Activated naive CD8-positive, alpha-beta T cell treated with anti-CD3 and anti-CD28 coated beads for 36 hours (primary cell): Measurements from ENCODE around the gene ASAP3. TPM values are rescaled to one million over a fixed set of nuclear protein-coding genes. Genes with fewer than 3 reads are reported as not detected.

Source experiments
- DNase-seq: peaks from one replicate; pipeline ENCODE4 v3.0.0; 2021
- H3K27ac Mint-ChIP-seq: one replicate; pipeline ENCODE4 v1.8.0; 2022; ENCODE audit warnings: mild to moderate bottlenecking, moderate library complexity, mixed read lengths
- H3K27me3 Mint-ChIP-seq: one replicate; pipeline ENCODE4 v1.8.0; 2022; ENCODE audit warnings: mild to moderate bottlenecking, mixed read lengths
- H3K36me3 Mint-ChIP-seq: one replicate; pipeline ENCODE4 v1.8.0; 2021; ENCODE audit warnings: mild to moderate bottlenecking, mixed read lengths
- H3K4me1 Mint-ChIP-seq: one replicate; pipeline ENCODE4 v1.8.0; 2021; ENCODE audit warnings: mixed read lengths
- H3K4me3 Mint-ChIP-seq: one replicate; pipeline ENCODE4 v1.8.0; 2022; ENCODE audit warnings: mild to moderate bottlenecking, moderate library complexity, mixed read lengths
- H3K9me3 Mint-ChIP-seq: one replicate; pipeline ENCODE4 v1.8.0; 2022; ENCODE audit warnings: mixed read lengths
- total RNA-seq, 2 experiments: library from RNA; stranded (reverse); gene quantifications; one replicate each; pipeline ENCODE4 v1.2.3, GENCODE V29; 2021

ASAP3 gene
- total RNA-seq, 2 experiments from 2014 or later, result 1.2 to 2.2 TPM

DNA sequence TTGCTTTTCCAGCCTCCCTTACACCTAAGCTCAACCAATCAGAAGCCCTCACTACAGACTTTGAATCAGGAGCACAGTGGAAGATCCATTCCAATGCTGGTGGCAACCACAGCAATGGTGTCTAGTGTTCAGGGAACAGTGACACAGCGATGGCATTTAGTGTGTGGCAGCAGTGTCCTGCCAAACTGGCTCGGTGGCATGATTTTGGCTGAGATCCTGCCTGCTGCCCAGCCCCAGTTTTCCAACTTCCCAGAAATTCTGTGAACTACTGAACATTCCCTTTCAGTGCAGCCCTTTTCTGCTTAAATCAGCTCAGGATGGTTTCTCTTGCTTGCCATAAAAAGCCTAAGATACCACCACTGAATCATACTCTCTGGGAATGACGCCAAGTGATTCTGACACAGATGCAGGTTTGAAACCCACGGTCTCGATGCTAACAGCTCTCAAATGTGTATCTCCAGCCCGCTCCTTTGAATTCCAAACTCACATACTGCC, 8.8 kb downstream of the ASAP3 start:
- DNase-seq, result no peak
- Mint-ChIP-seq H3K27ac (no peak overlapping the region), H3K4me3 (no peak overlapping the region), H3K9me3 (no peaks in the 10 kb centered on the region), H3K27me3 (peaks cover 8% of the 10 kb centered on the region), H3K36me3 (no peaks in the 10 kb centered on the region), H3K4me1 (no peaks in the 10 kb centered on the region)

DNA sequence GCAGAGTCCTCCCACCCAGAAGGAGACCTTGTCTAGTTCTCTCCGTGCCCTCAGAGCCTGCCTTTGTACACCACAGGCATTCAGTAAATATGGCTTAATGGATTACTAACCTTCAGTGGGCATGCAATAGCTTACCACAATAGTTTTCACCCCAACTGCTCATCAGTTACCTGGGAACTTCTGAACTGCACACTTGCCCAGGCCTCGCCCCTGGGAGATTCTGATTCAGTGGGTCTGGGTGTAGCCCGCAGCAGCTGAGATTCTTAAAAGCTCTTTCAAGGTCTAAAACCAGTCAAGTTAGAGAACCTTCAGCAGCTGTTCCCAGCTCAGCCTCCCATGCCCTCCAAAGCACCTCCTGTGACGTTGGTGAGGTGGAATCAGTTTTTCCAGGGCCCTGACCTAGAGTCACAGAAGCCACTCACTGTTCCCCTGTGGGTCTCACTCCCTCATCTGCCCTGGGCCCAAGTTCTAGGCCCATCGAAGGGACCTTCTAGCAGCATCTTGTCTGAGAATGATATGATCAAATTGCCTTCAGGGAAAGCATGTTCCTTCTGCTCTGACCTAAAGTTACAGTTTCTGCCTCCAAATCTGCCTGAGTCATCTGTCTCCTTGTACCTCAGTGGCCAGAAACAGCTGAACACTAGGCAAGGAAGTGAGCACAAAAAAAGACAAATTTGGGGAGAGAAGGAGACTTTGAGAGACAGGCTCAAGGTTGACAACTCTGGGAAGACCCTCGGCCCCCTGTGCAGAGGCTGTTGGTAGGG, 10.8 kb downstream of the ASAP3 start:
- Mint-ChIP-seq H3K27me3 (peaks cover 8% of the 10 kb centered on the region), H3K4me3 (no peak overlapping the region), H3K9me3 (no peaks in the 10 kb centered on the region), H3K27ac (no peak overlapping the region), H3K36me3 (no peaks in the 10 kb centered on the region), H3K4me1 (no peaks in the 10 kb centered on the region)
- DNase-seq, result no peak

DNA sequence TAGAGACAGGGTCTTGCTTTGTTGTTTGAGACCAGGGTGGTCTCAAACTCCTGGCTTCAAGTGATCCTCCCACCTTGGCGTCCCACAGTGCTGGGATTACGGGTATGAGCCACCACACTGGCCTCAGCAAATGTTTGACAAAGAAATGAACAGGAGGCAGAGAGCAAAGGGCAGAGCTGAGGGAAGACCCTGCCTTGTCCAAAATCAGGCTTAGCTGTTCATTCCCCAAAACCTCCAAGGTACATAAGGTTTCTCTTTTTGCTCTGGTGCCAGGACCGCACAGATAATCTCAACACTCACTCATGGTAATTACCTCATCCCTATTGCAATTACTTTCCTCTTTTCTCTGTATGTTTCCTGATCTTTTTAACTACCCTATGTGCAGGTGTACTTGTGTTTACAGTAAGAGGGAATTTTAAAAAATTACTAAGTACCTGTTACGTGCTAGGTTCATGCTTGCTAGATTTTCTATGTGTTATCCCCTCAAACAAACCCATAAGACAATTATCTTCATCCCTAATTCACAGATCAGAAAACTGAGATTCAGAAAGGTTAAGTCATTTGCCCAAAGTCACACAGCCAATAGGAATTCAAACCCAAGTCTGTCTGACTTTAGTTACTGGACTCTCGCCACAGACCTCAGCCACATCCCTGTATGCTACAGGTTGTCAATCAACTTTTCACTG, 11.5 kb downstream of the ASAP3 start:
- DNase-seq, result no peak
- Mint-ChIP-seq H3K27me3 (peaks cover 8% of the 10 kb centered on the region), H3K4me1 (no peaks in the 10 kb centered on the region), H3K36me3 (no peaks in the 10 kb centered on the region), H3K27ac (no peak overlapping the region), H3K4me3 (no peak overlapping the region), H3K9me3 (no peaks in the 10 kb centered on the region)

DNA sequence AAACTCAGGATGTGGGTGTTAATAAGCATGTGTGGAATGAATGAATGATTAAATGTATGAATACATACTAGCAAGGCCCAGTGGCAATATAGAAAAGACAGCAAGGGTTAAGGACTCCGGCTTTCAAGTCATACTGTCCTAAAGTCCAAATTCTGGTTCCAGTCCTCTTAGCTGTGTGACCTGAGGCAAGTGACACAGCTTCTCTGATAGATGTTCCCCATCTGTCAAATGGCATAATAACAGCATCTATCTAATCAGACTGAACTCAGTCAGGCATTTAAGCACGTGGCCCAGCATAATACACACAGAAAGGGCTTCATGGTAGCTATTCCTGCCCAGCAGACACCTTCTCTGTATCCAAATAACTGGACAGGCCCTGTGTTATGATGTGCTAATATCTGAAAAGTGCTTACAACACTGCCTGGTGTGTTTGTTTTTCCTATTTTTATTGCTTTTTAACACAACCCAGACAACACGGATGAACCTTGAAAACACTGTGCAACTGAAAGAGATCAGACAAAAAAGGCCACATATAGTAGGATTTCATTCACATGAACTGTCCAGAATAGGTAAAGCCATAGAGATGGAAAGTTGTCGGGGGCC, 12.4 kb downstream of the ASAP3 start:
- Mint-ChIP-seq H3K27ac (no peak overlapping the region), H3K4me1 (no peaks in the 10 kb centered on the region), H3K36me3 (no peaks in the 10 kb centered on the region), H3K9me3 (no peaks in the 10 kb centered on the region), H3K4me3 (no peak overlapping the region), H3K27me3 (peaks cover 7% of the 10 kb centered on the region)
- no peak for DNase-seq

DNA sequence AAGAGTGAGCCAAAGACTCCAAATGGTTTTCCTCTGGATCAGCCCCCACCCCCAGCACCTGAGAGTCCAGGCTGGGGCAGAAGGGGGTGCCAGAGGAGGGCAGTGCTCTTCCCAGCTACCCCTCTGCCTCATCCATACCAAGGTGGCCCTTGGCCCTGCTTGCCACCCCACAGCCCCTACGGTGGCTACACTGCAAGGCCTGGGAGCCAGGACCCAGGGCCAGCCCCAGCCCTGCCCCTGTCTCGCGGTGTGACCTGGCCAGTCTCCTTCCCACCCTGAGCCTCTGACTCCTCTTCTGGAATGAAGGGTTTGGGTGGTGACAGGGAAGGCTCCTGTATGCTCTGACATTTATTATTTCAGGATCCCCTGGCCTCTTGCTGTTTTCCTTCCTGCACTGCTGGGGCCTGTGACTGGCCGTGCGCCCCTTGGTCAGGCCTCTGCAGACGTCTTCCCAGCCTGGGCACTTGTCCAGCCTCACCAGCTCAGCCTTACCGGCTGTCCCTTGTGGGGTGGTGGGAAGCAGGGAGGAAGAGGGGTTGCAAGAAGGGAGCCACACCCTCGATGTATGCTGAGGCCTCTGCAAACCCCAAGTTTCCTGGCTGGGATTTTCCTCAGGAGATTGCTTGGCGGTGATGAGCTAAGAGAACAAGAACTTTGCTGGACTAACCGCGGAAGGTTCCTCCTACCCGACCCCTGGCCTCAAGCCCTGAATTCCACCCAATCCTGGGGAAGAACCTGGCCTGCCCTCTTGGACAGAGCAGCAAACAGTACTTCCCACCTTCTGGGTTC, 13.5 kb downstream of the ASAP3 start:
- Mint-ChIP-seq H3K36me3 (no peaks in the 10 kb centered on the region), H3K4me1 (no peaks in the 10 kb centered on the region), H3K9me3 (no peaks in the 10 kb centered on the region), H3K27ac (no peak overlapping the region), H3K4me3 (no peak overlapping the region), H3K27me3 (peaks cover 3% of the 10 kb centered on the region)
- no peak for DNase-seq

DNA sequence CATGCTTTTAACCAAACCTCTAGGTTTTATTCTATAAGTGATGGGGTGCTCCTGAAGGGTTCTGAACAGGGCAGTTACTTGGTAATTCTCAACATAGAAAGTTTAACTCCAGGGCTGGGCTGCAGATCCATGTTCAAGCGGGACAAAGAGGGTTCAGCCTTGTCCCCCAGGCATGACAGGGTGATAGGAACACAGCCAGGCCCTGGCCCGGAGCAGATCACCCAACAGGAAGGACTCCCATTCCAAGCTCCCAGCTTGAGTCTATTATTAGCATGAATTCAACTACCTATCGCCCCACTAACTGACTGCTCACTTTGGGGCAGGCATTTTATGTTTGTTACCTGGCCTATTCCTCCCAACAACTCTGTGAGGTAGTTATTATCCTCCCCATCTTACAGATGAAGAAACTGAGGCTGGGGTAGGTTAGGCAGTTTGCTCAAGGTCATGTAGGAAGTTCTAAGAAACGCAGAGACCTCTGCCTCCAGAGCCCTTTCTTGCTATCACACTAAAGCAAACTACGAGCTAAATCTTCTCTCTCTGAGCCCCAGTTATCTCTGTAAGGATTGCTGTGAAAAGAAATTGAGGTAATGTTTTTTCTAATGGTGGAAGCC, 14.5 kb downstream of the ASAP3 start:
- DNase-seq, result no peak
- Mint-ChIP-seq H3K4me3 (no peak overlapping the region), H3K27me3 (no peaks in the 10 kb centered on the region), H3K27ac (no peak overlapping the region), H3K36me3 (no peaks in the 10 kb centered on the region), H3K9me3 (no peaks in the 10 kb centered on the region), H3K4me1 (no peaks in the 10 kb centered on the region)

DNA sequence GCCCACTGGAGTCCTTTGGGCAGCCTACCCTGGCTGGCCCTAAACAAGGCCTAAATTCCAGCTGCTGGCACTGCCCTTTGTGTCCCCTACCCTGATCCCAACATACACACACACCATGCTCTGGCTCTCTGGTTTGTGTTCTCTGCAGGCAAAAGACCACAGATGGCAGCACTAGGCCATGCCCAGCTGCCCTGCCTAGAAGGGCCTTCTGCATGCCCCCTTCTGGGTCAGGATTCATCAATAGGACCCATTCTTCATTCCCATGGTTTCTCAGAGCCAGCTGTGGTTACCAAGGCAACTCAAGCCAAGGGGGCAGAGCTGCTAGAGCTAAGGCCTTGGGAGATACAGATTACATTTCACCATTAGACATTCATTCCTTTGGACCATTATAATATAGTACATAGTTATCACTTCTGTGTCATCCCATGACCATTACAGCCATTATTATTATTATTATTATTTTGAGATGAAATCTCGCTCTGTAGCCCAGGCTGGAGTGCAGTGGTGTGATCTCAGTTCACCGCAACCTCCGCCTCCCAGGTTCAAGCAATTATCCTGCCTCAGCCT, 17.5 kb downstream of the ASAP3 start:
- Mint-ChIP-seq H3K36me3 (no peaks in the 10 kb centered on the region), H3K4me3 (no peak overlapping the region), H3K27ac (no peak overlapping the region), H3K27me3 (no peaks in the 10 kb centered on the region), H3K4me1 (no peaks in the 10 kb centered on the region), H3K9me3 (no peaks in the 10 kb centered on the region)
- no peak for DNase-seq

DNA sequence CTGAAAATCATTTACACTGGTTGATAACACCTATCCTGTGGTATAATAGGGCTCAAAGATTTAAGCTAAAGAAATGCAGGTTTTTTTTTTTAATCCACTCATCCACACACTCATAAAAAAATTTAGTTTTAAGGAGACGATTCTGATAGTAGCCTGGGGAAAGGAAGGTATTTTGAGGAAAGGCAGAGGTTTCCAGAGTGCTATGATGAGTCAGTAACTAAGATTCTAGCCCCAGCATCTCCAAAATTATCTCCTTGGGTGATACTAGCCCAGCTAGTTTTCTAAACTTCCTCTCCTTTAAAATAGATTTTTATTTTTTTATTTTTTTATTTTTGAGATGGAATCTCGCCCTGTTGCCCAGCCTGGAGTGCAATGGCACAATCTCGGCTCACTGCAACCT, 20.7 kb downstream of the ASAP3 start:
- Mint-ChIP-seq H3K27me3 (no peaks in the 10 kb centered on the region), H3K4me1 (peaks cover 2% of the 10 kb centered on the region), H3K4me3 (no peak overlapping the region), H3K9me3 (no peaks in the 10 kb centered on the region), H3K36me3 (no peaks in the 10 kb centered on the region), H3K27ac (no peak overlapping the region)
- no peak for DNase-seq

DNA sequence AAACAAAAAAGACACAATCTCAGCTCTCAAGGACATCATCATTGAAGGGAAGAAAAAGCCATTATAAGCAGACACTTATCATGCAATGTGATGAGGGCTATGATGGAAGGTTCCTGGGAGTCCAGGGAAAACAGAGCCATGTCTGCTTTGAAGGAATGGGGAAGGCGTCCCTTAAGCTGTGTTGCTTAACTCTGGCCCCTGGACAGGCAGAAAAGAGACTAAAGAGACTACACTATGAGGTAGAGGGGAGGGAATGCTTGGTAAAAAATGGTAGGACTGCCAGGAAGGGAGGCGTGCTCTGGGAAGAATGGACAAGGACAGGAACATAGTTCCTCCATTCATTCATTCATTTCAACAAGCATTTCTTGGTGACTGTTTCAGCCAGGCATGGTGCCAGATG, 21.2 kb downstream of the ASAP3 start:
- H3K27ac Mint-ChIP-seq, result no peak overlapping the region
- no peak for DNase-seq
- no peaks in the 10 kb centered on the region for H3K27me3 Mint-ChIP-seq
- H3K36me3 Mint-ChIP-seq, result no peaks in the 10 kb centered on the region
- peaks cover 2% of the 10 kb centered on the region for H3K4me1 Mint-ChIP-seq
- no peak overlapping the region for H3K4me3 Mint-ChIP-seq
- no peaks in the 10 kb centered on the region for H3K9me3 Mint-ChIP-seq

DNA sequence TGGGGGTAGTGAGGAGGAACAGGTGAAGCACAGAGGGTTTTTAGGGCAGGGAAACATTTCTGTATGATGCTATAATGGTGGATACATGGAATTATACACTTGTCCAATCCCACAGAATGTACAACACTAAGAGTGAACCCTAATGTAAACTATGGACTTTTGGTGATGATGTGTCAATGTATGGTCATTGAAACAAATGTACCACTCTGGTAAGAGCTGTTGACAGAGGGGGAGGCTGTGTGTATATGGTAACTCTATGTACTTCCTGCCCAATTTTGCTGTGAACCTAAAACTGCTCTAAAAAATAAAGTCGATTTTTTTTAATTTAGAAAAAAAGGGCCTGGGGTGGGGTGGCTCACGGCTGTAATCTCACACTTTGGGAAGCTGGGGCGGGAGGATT, 22.9 kb downstream of the ASAP3 start:
- peaks cover 5% of the 10 kb centered on the region for H3K4me1 Mint-ChIP-seq
- no peaks in the 10 kb centered on the region for H3K9me3 Mint-ChIP-seq
- H3K4me3 Mint-ChIP-seq, result no peak overlapping the region
- DNase-seq, result no peak
- H3K27me3 Mint-ChIP-seq, result no peaks in the 10 kb centered on the region
- no peaks in the 10 kb centered on the region for H3K36me3 Mint-ChIP-seq
- no peak overlapping the region for H3K27ac Mint-ChIP-seq

DNA sequence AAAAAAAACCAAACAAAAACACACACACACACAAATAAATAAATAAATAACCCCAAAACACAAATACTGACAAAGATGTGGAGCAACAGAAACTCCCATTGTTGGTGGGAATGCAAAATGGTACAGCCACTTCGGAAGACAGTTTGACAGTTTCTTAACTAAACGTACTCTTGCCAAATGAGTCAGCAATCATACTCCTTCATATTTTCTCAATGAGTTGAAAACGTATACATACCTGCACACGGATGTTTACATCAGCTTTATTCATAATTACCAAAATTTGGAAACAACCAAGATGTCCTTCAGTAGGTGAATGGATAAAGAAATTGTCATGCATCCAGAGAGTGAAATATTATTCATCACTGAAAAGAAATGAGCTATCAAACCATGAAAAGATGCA, 23.5 kb downstream of the ASAP3 start:
- Mint-ChIP-seq H3K9me3 (no peaks in the 10 kb centered on the region), H3K27me3 (no peaks in the 10 kb centered on the region), H3K4me1 (peaks cover 5% of the 10 kb centered on the region), H3K27ac (no peak overlapping the region), H3K4me3 (no peak overlapping the region), H3K36me3 (no peaks in the 10 kb centered on the region)
- DNase-seq, result no peak

DNA sequence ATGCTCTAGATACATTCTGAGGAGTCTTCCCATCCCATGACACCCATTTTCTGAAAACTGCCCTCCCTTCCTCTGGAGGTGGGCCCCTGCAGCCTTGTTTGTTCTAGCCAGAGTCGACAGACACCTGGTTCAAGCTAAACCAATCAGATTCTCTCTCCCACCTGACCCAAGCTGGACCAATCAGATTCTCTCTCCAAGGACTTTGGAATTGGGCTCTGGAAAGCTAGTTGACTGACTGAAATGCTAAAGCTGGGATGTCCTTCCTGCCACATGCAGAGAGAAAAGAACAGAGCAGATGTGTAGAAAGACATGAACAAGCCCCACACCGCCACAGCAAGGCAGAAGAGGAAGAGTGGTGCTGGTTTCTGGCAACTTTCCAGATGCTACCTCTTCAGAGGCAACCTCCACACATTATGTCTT, 24.6 kb downstream of the ASAP3 start:
- Mint-ChIP-seq H3K27me3 (no peaks in the 10 kb centered on the region), H3K9me3 (no peaks in the 10 kb centered on the region), H3K4me1 (peaks cover 5% of the 10 kb centered on the region), H3K36me3 (no peaks in the 10 kb centered on the region), H3K4me3 (no peak overlapping the region), H3K27ac (no peak overlapping the region)
- DNase-seq, result no peak

DNA sequence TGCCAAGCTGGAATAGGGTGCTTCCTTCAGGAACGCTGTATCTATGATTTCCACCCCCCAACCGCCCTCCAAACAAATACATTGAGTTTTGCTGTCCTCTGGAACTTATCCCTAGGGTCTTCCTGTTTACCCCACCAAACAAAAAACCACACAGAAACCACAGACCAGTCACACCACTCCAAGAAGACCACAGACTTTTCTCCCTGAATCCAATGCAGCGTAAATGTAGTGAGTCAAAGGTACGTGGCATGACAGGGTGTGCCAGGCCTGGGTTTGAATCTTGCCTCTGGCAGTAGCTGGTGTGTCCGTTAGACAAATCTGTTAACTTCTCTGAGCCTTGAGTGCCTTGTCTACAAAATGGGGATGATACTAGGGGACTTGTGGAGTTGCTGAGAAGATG, 27.8 kb downstream of the ASAP3 start:
- Mint-ChIP-seq H3K4me1 (peaks cover 18% of the 10 kb centered on the region), H3K27ac (no peak overlapping the region), H3K36me3 (no peaks in the 10 kb centered on the region), H3K4me3 (no peak overlapping the region), H3K9me3 (no peaks in the 10 kb centered on the region), H3K27me3 (no peaks in the 10 kb centered on the region)
- DNase-seq, result no peak

DNA sequence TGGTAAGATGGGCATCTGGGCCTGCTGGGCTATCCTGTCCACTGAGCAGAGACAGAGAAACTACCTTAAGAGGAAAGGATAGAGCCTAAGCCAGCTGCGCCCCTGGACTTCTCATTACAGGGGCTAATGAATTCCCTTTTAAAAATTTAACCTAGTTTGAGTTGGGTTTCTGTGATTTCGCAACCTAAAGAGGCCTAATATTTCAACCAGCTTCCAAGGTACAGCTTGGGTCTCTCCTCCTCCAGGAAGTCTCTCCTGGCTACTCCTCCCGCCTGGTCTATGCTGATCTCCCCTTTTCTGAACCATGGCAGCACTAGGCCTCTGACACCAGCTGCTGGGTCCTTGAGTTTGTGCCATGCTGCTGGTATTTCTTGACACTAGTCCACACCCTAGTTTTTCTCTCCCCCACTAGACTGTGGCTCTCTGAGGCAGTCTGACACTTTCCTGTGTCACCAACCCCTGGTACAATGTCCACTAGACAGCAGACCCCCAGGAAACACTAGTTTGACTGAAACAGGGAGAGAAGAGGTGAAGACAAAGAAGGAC, 30.5 kb downstream of the ASAP3 start:
- H3K4me1 Mint-ChIP-seq, result peaks cover 16% of the 10 kb centered on the region
- H3K36me3 Mint-ChIP-seq, result no peaks in the 10 kb centered on the region
- no peak for DNase-seq
- no peak overlapping the region for H3K27ac Mint-ChIP-seq
- no peak overlapping the region for H3K4me3 Mint-ChIP-seq
- H3K9me3 Mint-ChIP-seq, result no peaks in the 10 kb centered on the region
- H3K27me3 Mint-ChIP-seq, result no peaks in the 10 kb centered on the region
